Fibroblast of peridontal ligament (primary cell): ENCODE results near the gene NUDT17.
"Not testable (repeated sequence)": the region's sequence is repeated elsewhere in the genome, so short reads cannot be mapped to it uniquely, and the experiment has no call there.

ENCODE experiments used
- DNase-seq: peaks from one replicate; pipeline ENCODE4 v3.0.0-alpha.2; 2010; ENCODE audit errors: extremely low read depth

Gene NUDT17

DNA sequence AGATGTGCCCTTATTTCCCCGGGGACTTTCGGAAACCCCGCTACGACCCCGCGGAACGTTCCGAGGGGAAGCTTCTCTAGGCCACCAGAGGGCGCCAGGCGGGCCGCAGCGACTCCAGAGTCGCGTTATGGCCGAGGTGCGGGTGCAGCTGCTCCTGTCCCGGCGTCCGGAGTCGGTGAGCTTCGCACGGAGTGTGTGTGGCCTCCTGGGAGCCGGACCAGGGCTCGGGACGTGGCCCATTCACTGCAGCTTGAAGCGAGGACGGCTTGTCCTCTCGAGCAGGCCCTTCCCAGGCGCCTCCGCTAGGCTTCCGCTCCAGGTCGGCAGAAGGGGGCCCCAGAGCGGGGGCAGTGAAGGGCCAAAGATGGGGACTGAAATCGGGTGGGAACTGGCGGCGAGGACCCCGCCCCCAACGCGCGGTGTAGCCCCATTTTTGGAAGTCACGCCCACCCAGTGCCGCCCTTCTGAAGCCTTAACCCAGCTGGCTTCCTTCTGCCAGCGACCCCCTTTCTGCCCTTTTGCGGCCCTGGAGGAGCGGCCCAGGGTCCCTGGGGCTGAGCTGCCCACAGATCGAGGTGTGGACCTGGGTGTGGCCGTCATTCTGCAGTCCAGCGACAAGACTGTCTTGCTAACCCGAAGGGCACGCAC, at the start of gene NUDT17:
Gene NUDT17 (plus strand): TSS at position 117 of the 648 bp plus-strand sequence. CDS start 11 bp downstream, at position 128.
- DNase-seq: peak; percentile 64

DNA sequence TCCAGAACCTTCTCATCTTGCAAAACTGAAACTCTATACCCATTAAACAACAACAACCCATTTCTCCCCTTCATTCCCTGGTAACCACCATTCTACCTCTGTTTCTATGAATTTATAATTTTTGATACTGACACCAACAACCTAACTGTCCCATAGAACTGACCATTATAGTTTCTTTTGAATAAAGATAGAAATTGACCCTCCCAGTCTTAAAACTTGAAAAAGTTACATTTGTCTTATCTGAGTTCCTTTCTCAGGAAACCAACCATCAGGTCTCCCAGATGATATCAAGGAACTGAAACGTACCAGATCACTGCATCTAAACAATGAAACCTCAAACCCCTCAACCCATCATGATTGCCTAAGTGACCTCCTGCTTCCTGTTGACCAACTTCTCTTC, 48.7 kb upstream of the NUDT17 start:
- no peak for DNase-seq

DNA sequence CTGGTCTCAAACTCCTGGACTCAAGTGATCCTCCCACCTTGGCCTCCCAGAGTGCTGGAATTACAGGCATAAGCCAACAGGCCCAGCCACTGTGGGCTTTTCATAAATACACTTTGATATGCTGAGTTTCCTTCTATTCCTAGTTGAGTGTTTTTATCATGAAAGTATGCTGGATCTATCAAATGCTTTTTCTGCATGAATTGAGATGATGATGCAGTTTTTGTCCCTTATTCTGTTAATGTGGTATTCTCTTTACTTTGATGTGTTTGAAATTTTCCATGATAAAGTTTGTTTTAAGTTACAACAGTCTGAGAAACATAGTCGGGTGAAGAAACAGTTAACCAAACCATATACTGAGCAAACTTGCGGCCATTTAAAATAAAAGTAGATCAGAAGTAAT, 45.6 kb upstream of the NUDT17 start:
- DNase-seq: no peak

DNA sequence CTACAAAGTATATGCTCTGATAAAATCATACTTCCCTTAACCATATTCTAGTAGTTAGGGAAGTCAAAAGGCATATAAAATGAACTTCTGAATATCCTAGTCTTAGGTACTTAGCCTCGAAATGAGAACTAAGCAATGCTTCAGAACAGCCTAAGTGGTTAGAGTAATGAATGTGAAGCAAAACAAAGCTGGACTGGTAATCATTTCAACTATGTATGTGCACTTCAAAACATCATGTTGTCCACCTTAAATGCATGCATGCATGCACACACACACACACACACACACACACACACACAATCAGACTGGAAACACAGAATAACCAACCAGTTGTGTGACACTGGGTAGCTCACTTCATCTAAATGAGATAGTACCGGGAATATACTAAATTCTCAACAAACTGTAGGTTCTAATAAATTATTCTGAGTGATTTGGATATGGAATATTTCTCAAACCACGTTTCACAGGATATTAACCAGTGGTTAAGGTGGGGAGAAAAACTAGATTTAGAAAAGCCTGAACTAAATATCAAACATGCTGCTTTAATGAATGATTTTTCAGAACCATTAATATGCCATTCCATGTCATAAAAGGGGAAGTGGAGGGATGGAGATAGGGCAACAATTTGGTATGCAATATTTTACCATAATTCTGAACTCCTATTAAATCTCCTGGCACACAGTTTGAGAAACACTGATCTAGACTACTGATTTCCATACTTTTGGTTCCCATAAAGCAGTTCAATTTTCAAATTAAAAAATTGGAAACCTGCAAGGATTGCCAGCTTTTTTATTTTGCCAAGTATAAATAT, 41.0 kb upstream of the NUDT17 start:
- no peak for DNase-seq

DNA sequence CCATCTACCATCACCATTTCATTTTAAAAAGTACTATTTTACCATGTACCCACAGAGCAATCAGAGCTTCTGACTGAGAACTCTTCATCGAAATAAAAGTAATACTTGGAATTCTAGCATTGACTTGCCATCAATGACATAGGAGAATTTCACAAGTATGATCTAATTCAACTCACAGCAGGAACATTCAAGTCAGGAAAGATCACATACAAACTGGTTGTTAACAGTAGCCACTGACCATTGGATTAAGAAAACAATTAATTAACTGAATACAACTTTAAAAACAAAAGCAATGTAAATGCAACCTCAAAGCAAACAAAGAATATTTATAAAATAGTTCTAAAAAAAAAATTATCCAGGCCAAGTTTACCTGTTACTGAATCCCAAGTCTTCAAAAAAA, 40.4 kb upstream of the NUDT17 start:
- DNase-seq: peak; percentile 54

GRCh38 chr1:145806408-145806807, 39.0 kb upstream of the NUDT17 start:
- DNase-seq: no peak

GRCh38 chr1:145806844-145807243, 38.6 kb upstream of the NUDT17 start:
- DNase-seq: no peak

- peak; percentile 12 for DNase-seq
Observed at GRCh38 chr1:145812977-145813810, 32.2 kb upstream of the NUDT17 start.

- DNase-seq: peak; percentile 79
Observed at GRCh38 chr1:145818095-145818494, 27.3 kb upstream of the NUDT17 start.

- DNase-seq: not testable (repeated sequence)
Observed at GRCh38 chr1:145822779-145823331, 22.6 kb upstream of the NUDT17 start.

- DNase-seq: peak; percentile 89
Observed at GRCh38 chr1:145823565-145824498, 21.6 kb upstream of the NUDT17 start, which contains the start of the genes POLR3C and RNF115. Gene POLR3C, plus strand, starts transcription at chr1:145824200. Its CDS starts 1,577 bp downstream, at chr1:145825777. Gene RNF115, minus strand, starts transcription at chr1:145824095. Its CDS starts 222 bp downstream, at chr1:145823873.

DNA sequence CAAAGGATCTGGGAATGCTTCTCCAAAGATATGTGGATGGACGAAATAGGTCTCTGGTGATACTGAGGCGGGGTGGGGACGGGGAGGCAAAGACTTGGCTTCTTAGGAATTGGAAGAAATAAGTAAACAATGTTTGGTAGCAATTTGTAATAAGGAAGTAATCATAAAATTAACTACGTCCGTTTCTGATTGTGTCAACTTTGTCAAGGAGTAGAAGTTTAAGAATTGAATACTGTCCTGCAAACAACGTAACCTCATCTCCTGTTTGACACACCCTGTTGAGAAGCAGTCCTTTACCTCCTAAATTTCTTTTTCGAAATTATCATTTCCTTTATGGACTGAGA, 21.0 kb upstream of the NUDT17 start:
- DNase-seq: no peak

- no peak for DNase-seq
Observed at GRCh38 chr1:145826030-145826429, 19.4 kb upstream of the NUDT17 start.

GRCh38 chr1:145827966-145828365, 17.5 kb upstream of the NUDT17 start:
- no peak for DNase-seq

GRCh38 chr1:145828367-145829026, 16.9 kb upstream of the NUDT17 start:
- no peak for DNase-seq

- DNase-seq: not testable (repeated sequence)
Observed at GRCh38 chr1:145830810-145831209, 14.6 kb upstream of the NUDT17 start.

DNA sequence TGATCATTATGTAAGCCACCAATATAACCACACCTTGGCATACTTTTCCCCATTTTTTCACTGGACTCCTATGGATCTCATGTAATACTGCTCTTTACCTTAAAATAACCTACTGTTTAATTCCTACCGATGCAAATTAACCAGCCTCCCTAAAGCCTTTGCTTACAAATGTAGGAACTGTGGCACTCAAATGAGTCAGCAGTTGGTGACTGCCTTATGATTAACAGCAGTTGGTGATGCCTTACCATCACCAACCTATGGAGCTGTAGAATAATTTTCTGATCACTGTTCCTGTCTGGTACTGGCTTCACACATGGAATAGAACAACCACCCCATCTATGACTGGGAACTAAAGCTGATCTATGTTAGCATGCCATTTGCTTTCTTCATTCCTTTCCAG, 7.8 kb upstream of the NUDT17 start:
- DNase-seq: no peak

DNA sequence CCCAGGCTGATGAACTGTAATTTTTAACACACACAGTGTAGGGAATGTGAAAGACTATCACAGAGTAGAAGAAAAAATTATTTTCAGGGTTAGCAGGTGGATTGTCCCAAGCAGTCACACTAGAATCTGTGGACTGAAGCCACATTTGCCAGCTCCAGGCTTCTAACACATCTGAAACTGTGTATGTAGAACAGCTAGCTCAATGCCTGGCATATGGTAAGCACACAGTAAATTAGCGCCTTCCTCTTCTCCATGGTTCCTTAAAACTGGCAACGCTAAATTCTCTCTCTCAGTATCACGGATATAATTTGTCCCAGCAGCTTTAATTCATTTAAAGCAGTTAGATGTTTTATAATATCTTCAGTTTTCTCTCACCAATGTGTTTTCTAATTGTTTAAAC, 2.4 kb upstream of the NUDT17 start:
- no peak for DNase-seq

DNA sequence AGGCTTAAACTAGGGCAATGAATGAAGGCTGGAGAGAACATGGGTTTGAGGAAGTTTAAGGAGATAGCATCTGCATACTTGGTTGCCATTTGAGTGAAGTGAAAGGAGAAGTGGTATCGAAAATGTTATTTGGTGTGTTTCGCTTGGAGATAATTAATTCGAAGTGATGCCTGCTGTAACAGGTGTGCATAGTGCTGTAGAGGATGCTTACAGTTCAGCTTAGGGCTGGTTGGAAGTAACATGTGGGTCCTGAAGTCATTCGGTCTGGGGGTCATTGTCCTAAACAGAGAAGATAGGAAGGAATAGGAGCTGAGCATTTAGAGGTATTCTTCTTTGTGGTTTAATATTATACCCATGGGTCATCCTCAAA, 301 bp upstream of the NUDT17 start:
- no peak for DNase-seq

DNA sequence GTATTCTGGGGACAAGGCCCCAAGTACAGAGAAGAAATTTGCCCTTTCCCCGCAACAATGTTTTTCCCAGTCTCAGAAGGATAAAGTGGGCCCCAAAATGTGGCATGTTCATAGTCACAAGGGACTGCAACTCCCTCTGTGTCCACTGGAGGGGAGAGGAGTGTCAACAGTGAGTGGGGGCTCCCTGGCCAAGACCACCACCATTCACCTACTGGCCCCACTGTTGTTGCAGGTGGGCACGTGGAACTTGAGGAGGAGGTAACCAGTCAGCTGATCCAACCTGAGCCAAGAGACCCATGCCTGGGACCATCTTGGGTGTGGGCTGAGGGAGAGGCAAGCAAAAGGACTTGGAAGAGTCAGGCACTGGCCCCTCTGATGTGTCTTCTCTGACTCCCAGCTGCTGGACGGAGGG, 777 bp downstream of the NUDT17 start:
- peak; percentile 33 for DNase-seq
